ENCODE results near the gene KIF5A. TPM values are rescaled to one million over a fixed set of nuclear protein-coding genes. Genes with fewer than 3 reads are reported as not detected.

The KIF5A gene
- total and polyA plus RNA-seq, 2 donors (not counting 3 experiments of a cell fraction or from before 2014, with no cell fraction given), result 0.07 to 0.35 TPM

DNA sequence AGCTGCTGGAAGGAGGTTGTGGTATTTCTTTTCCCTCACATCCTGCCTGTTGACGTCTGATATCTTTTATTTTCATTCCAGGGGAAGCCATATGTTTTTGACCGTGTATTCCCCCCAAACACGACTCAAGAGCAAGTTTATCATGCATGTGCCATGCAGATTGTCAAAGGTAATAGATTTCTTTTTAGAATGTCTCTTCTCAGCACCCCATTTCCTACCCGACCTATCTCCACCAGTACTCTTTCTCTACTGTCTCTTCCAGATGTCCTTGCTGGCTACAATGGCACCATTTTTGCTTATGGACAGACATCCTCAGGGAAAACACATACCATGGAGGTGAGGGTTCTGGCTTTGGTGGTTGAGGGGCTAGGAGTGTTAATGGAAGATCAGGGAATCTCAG, 13.5 kb downstream of the KIF5A start:
- Histone ChIP-seq H3K9ac (replicated peaks; ENCODE audit: extremely low read depth, insufficient read depth, low read length) (no peak overlapping the region), H3K79me2 (ENCODE audit: control insufficient read depth, insufficient read depth, low read length) (no peaks in the 10 kb centered on the region), H3K36me3 (ENCODE audit: control insufficient read depth in 2 of 2, extremely low read depth in 1 of 2, insufficient read depth in 2 of 2, low read length in 2 of 2) (no peaks in the 10 kb centered on the region), H3K27ac (ENCODE audit: insufficient read depth, low read depth, low read length) (no peak overlapping the region), H3K4me1 (ENCODE audit: control insufficient read depth, extremely low read depth, insufficient read depth, low read length) (no peaks in the 10 kb centered on the region), H2AFZ (ENCODE audit: low read depth, low read length) (no peak overlapping the region), H3K4me3 (replicated peaks in 1 of 3; ENCODE audit: insufficient read depth in 1 of 3, low read depth in 1 of 3, low read length in 3 of 3) (no peak overlapping the region), H3K4me2 (ENCODE audit: insufficient read depth, low read length) (no peak overlapping the region), H4K20me1 (replicated peaks; ENCODE audit: control insufficient read depth, extremely low read depth, insufficient read depth, low read length) (no peaks in the 10 kb centered on the region), H3K27me3 (ENCODE audit: control insufficient read depth in 2 of 2, insufficient read depth in 2 of 2, low read length in 2 of 2) (peaks cover 7 to 9% of the 10 kb centered on the region in 2 experiments), H3K9me3 (replicated peaks; ENCODE audit: control insufficient read depth, insufficient read depth, low read length) (no peaks in the 10 kb centered on the region), H3K9me1 (replicated peaks; ENCODE audit: control insufficient read depth, extremely low read depth, insufficient read depth, low read length) (no peaks in the 10 kb centered on the region)
- FAIRE-seq, result no peak
- ChIA-PET CTCF (interaction anchor here (1.4 kb wide), 1 partner anchor 8 kb away, joined by 4 read pairs; no protein-coding TSS in a partner anchor), POLR2A (no interaction called here)
- intact Hi-C loops (cut with micrococcal nuclease), result no loop called here
- DNase-seq (ENCODE audit: low read depth, low spot score), result no peak
- no peak for TF ChIP-seq FOS (IDR thresholded peaks at IDR 0.05; ENCODE audit: borderline replicate concordance, insufficient read depth, low read length)
- TF ChIP-seq, protein P1, sequence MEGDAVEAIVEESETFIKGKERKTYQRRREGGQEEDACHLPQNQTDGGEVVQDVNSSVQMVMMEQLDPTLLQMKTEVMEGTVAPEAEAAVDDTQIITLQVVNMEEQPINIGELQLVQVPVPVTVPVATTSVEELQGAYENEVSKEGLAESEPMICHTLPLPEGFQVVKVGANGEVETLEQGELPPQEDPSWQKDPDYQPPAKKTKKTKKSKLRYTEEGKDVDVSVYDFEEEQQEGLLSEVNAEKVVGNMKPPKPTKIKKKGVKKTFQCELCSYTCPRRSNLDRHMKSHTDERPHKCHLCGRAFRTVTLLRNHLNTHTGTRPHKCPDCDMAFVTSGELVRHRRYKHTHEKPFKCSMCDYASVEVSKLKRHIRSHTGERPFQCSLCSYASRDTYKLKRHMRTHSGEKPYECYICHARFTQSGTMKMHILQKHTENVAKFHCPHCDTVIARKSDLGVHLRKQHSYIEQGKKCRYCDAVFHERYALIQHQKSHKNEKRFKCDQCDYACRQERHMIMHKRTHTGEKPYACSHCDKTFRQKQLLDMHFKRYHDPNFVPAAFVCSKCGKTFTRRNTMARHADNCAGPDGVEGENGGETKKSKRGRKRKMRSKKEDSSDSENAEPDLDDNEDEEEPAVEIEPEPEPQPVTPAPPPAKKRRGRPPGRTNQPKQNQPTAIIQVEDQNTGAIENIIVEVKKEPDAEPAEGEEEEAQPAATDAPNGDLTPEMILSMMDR (IDR thresholded peaks at IDR 0.05; ENCODE audit: extremely low read depth in 1 of 2, insufficient read depth in 1 of 2, low read depth in 1 of 2, low read length in 2 of 2), result no peak
- TF ChIP-seq GATA2 (IDR thresholded peaks at IDR 0.05; ENCODE audit: insufficient read depth, insufficient read length, low read depth, low read length), result no peak
- no peak for TF ChIP-seq POLR2A (IDR thresholded peaks at IDR 0.05; ENCODE audit: low read depth, low read length)
- no peak for TF ChIP-seq MYC (IDR thresholded peaks at IDR 0.05; ENCODE audit: low read depth, low read length)
- TF ChIP-seq, protein P2, sequence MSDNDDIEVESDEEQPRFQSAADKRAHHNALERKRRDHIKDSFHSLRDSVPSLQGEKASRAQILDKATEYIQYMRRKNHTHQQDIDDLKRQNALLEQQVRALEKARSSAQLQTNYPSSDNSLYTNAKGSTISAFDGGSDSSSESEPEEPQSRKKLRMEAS (IDR thresholded peaks at IDR 0.05; ENCODE audit: insufficient read depth, insufficient read length), result no peak
- no peak for TF ChIP-seq JUN (IDR thresholded peaks at IDR 0.05; ENCODE audit: borderline replicate concordance, insufficient read depth, insufficient read length, low read depth)
- no peak for TF ChIP-seq EZH2 (IDR thresholded peaks at IDR 0.05; ENCODE audit: borderline replicate concordance, low read depth, low read length, severe bottlenecking)
- TF ChIP-seq POLR2AphosphoS5 (IDR thresholded peaks at IDR 0.05; ENCODE audit: insufficient read depth, low read depth, low read length), result no peak
- dilution Hi-C loops (cut with MboI; ENCODE audit: extremely low pct_ligation_motif_present, low sequenced_read_pairs), result no loop called here
- no TSS peak for BruUV-seq (replicated peaks)

Measured in endothelial cell of umbilical vein (primary cell).